ENCODE measurements around the gene ARHGEF17. TPM values are rescaled to one million over a fixed set of nuclear protein-coding genes. Genes with fewer than 3 reads are reported as not detected.

The ARHGEF17 gene
- total RNA-seq, 1 experiment from 2014 or later = 77.9 TPM

DNA sequence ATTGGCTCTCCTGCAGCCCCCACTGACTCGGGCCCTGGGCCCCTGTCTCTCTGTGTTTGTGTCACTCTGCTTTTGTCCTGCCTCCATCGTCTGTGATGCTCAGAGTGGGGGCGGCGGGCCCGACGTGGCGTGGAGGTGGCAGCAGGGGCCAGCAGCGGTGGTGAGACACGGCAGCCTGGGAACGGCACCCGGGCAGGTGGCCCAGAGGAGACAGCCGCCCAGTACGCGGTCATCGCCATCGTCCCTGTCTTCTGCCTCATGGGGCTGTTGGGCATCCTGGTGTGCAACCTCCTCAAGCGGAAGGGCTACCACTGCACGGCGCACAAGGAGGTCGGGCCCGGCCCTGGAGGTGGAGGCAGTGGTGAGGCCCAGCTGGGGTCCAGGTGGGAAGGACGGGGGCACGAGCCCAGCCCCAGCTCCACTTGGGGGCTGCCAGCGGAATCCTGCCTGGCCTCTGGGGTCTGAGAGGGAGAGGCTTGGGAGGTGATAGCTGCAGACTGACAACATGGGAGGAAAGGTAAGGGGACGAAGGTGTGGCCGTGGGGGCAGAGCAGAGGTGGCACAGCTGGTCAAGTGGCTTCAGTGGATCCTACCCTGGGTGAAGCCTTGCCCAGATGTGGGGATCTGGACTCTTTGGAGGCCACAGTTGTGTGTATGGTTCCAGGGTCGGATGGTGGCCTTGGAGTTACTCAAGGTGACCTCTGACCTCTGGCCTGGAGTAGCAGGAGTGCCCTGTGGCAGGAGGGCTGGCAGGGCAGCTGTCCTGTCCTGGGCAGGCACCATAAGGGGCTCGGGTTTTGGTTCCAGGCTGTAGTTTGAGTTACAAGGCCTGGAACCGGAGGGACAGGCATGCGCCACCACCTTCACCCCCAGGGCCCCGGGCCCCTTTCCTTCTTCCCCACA, 84.3 kb downstream of the ARHGEF17 start:
- no peaks in the 10 kb centered on the region for H3K27me3 Mint-ChIP-seq (ENCODE audit: insufficient read depth, unreplicated experiment)
- no peak overlapping the region for H3K4me3 ChIP-seq (ENCODE audit: low read depth, low read length)
- no TSS peak for BruUV-seq (replicated peaks)
- H3K4me1 Mint-ChIP-seq (ENCODE audit: low read depth, unreplicated experiment) = no peaks in the 10 kb centered on the region
- TF ChIP-seq CTCF (IDR thresholded peaks at IDR 0.05; ENCODE audit: insufficient read depth in 1 of 2, low read depth in 1 of 2, low read length in 1 of 2, severe bottlenecking in 1 of 2, unreplicated experiment in 1 of 2) = no peak
- intact Hi-C loops (cut with micrococcal nuclease; ENCODE audit: unreplicated experiment) = loop anchor here (1.0 kb wide), 3 partner anchors 16 to 85 kb away; partner anchors contain the start of gene RELT
- no peaks in the 10 kb centered on the region for H3K36me3 ChIP-seq (ENCODE audit: control insufficient read depth, insufficient read depth, low read length)
- H3K4me3 Mint-ChIP-seq (ENCODE audit: unreplicated experiment) = no peak overlapping the region
- no peak for DNase-seq
- H3K27ac Mint-ChIP-seq (ENCODE audit: unreplicated experiment) = no peak overlapping the region
- H3K36me3 Mint-ChIP-seq (ENCODE audit: insufficient read depth, unreplicated experiment) = peaks cover 20% of the 10 kb centered on the region
- no peaks in the 10 kb centered on the region for H3K9me3 Mint-ChIP-seq (ENCODE audit: unreplicated experiment)
- POLR2A ChIA-PET = no interaction called here
- H3K27me3 ChIP-seq (replicated peaks; ENCODE audit: control insufficient read depth, insufficient read depth, low read length) = no peaks in the 10 kb centered on the region
- H3K9me3 ChIP-seq = no peaks in the 10 kb centered on the region
- no peaks in the 10 kb centered on the region for H3K4me1 ChIP-seq
- CTCF ChIA-PET = interaction anchor here (0.8 to 1.9 kb wide), 24 partner anchors 8 to 539 kb away, joined by 3 to 87 read pairs (median 5); no protein-coding TSS in a partner anchor

DNA sequence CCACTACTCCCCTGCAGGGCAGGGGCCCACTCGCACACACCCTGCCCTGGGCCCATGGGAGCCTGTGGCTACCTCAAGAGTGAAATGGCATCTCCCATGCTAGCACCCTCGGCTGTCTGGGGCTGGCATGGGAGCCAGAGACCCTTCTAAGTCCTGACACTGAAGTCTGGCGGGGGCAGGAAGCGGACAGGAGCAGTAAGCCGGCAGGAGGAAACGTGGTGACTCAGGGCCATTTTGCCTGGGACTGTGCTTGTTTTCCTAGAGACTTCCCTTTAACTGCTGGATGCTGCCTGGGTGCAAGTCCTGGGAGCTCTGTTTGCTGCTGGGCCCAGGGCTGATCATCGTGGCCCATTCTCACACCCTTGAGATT, 84.9 kb downstream of the ARHGEF17 start:
- ChIA-PET CTCF (interaction anchor here (0.5 to 1.9 kb wide), 28 partner anchors 9 to 538 kb away, joined by 3 to 87 read pairs (median 5); no protein-coding TSS in a partner anchor), POLR2A (no interaction called here)
- Histone ChIP-seq H3K9me3 (no peaks in the 10 kb centered on the region), H3K4me1 (no peaks in the 10 kb centered on the region), H3K36me3 (ENCODE audit: control insufficient read depth, insufficient read depth, low read length) (no peaks in the 10 kb centered on the region), H3K4me3 (ENCODE audit: low read depth, low read length) (no peak overlapping the region), H3K27me3 (replicated peaks; ENCODE audit: control insufficient read depth, insufficient read depth, low read length) (no peaks in the 10 kb centered on the region)
- Mint-ChIP-seq H3K4me3 (ENCODE audit: unreplicated experiment) (no peak overlapping the region), H3K9me3 (ENCODE audit: unreplicated experiment) (no peaks in the 10 kb centered on the region), H3K27ac (ENCODE audit: unreplicated experiment) (no peak overlapping the region), H3K4me1 (ENCODE audit: low read depth, unreplicated experiment) (no peaks in the 10 kb centered on the region), H3K27me3 (ENCODE audit: insufficient read depth, unreplicated experiment) (no peaks in the 10 kb centered on the region), H3K36me3 (ENCODE audit: insufficient read depth, unreplicated experiment) (peaks cover 20% of the 10 kb centered on the region)
- intact Hi-C loops (cut with micrococcal nuclease; ENCODE audit: unreplicated experiment) = loop anchor here (1.0 kb wide), 3 partner anchors 17 to 86 kb away; partner anchors contain the start of gene RELT
- no peak for TF ChIP-seq CTCF (IDR thresholded peaks at IDR 0.05; ENCODE audit: insufficient read depth in 1 of 2, low read depth in 1 of 2, low read length in 1 of 2, severe bottlenecking in 1 of 2, unreplicated experiment in 1 of 2)
- no peak for DNase-seq
- BruUV-seq (replicated peaks) = no TSS peak

DNA sequence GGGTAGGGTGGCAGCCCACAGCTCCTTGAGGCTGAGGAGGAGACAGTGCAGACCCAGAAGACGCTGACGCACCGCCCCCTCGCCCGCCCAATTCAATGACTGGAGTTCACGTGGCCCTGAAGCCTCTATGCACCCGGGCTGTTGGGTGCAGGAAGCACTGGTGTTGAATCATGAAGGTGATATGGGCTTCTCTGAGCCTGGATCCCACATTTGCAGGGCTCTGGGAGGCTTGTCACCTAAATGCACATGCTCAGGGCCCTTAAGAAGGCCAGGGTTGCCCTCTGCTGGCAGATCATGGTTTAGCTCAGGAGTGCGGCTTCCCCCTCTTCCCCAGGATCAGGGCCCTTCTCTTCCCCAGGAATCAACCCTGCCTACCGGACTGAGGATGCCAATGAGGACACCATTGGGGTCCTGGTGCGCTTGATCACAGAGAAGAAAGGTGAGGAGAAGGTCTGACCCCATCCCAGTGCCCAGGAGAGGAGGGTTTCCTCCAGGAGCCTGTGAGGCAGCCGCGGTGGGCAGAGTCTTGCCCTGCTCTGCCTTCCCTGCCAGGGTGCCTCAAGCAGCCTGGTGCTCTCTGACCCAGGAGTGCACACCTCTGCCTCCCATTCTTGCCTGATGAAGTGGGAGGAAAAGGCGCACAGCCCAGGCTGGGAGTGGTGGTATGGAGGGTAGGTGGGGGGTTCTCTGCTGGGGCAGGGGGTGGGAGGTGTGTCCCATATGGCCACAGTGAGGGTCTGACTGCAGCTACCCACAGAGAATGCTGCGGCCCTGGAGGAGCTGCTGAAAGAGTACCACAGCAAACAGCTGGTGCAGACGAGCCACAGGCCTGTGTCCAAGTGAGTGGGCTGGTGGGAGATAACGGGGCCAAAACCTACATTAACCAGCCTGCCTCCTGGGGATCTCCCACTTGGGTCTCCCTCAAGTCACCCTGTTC, 85.7 kb downstream of the ARHGEF17 start:
- Histone ChIP-seq H3K36me3 (ENCODE audit: control insufficient read depth, insufficient read depth, low read length) (no peaks in the 10 kb centered on the region), H3K9me3 (no peaks in the 10 kb centered on the region), H3K27me3 (replicated peaks; ENCODE audit: control insufficient read depth, insufficient read depth, low read length) (no peaks in the 10 kb centered on the region), H3K4me3 (ENCODE audit: low read depth, low read length) (no peak overlapping the region), H3K4me1 (no peaks in the 10 kb centered on the region)
- no peaks in the 10 kb centered on the region for H3K9me3 Mint-ChIP-seq (ENCODE audit: unreplicated experiment)
- peak; percentile 92 to 97 for TF ChIP-seq CTCF (IDR thresholded peaks at IDR 0.05; ENCODE audit: insufficient read depth in 1 of 2, low read depth in 1 of 2, low read length in 1 of 2, severe bottlenecking in 1 of 2, unreplicated experiment in 1 of 2)
- no TSS peak for BruUV-seq (replicated peaks)
- H3K36me3 Mint-ChIP-seq (ENCODE audit: insufficient read depth, unreplicated experiment) = peaks cover 22% of the 10 kb centered on the region
- DNase-seq = peak; percentile 85 to 89
- intact Hi-C loops (cut with micrococcal nuclease; ENCODE audit: unreplicated experiment) = loop anchor here (1.0 kb wide), 3 partner anchors 17 to 86 kb away; partner anchors contain the start of gene RELT
- ChIA-PET POLR2A (no interaction called here), CTCF (interaction anchor here (0.5 to 1.9 kb wide), 30 partner anchors 9 to 537 kb away, joined by 3 to 87 read pairs (median 5); no protein-coding TSS in a partner anchor)
- H3K4me3 Mint-ChIP-seq (ENCODE audit: unreplicated experiment) = no peak overlapping the region
- H3K27me3 Mint-ChIP-seq (ENCODE audit: insufficient read depth, unreplicated experiment) = no peaks in the 10 kb centered on the region
- no peak overlapping the region for H3K27ac Mint-ChIP-seq (ENCODE audit: unreplicated experiment)
- no peaks in the 10 kb centered on the region for H3K4me1 Mint-ChIP-seq (ENCODE audit: low read depth, unreplicated experiment)

Data from Caco-2 (cell line).